Measurements from ENCODE around the gene GUCA1A.
"Not testable (repeated sequence)": the region's sequence is repeated elsewhere in the genome, so short reads cannot be mapped to it uniquely, and the experiment has no call there.

Gene GUCA1A

GRCh38 chr6:42150254-42150653 is 22.9 kb upstream of the GUCA1A start:
- H3K27me3 ChIP-seq (ENCODE audit: control insufficient read depth, insufficient read depth, low read length), result no peaks in the 10 kb centered on the region
- H3K4me1 ChIP-seq (ENCODE audit: control insufficient read depth, insufficient read depth, low read length), result peaks cover 3% of the 10 kb centered on the region
- no peaks in the 10 kb centered on the region for H3K9me3 ChIP-seq (ENCODE audit: control insufficient read depth, insufficient read depth, low read length)
- H3K9ac ChIP-seq (ENCODE audit: low read depth, low read length), result no peak overlapping the region
- H3K4me3 ChIP-seq (ENCODE audit: low read depth, low read length), result no peak overlapping the region
- H3K36me3 ChIP-seq (ENCODE audit: control insufficient read depth, insufficient read depth, low read length), result no peaks in the 10 kb centered on the region

- Histone ChIP-seq H3K9me3 (ENCODE audit: control insufficient read depth, insufficient read depth, low read length) (no peaks in the 10 kb centered on the region), H3K4me1 (ENCODE audit: control insufficient read depth, insufficient read depth, low read length) (peaks cover 6% of the 10 kb centered on the region)
These were observed 21.1 kb upstream of the GUCA1A start for GRCh38 chr6:42152024-42152423.

GRCh38 chr6:42152528-42153213 is 20.5 kb upstream of the GUCA1A start:
- not testable (repeated sequence) for H3K27me3 ChIP-seq (ENCODE audit: control insufficient read depth, insufficient read depth, low read length); H3K36me3 ChIP-seq (ENCODE audit: control insufficient read depth, insufficient read depth, low read length); H3K4me1 ChIP-seq (ENCODE audit: control insufficient read depth, insufficient read depth, low read length); H3K4me3 ChIP-seq (ENCODE audit: low read depth, low read length); H3K9ac ChIP-seq (ENCODE audit: low read depth, low read length); H3K9me3 ChIP-seq (ENCODE audit: control insufficient read depth, insufficient read depth, low read length)

More at GRCh38 chr6:42152024-42152423, 21.1 kb upstream of the GUCA1A start:
- Histone ChIP-seq H3K27me3 (ENCODE audit: control insufficient read depth, insufficient read depth, low read length) (no peaks in the 10 kb centered on the region), H3K36me3 (ENCODE audit: control insufficient read depth, insufficient read depth, low read length) (no peaks in the 10 kb centered on the region), H3K4me3 (ENCODE audit: low read depth, low read length) (no peak overlapping the region), H3K9ac (ENCODE audit: low read depth, low read length) (no peak overlapping the region)

- H3K9me3 ChIP-seq (ENCODE audit: control insufficient read depth, insufficient read depth, low read length), result no peaks in the 10 kb centered on the region
- no peak overlapping the region for H3K9ac ChIP-seq (ENCODE audit: low read depth, low read length)
- no peaks in the 10 kb centered on the region for H3K36me3 ChIP-seq (ENCODE audit: control insufficient read depth, insufficient read depth, low read length)
- no peak overlapping the region for H3K4me3 ChIP-seq (ENCODE audit: low read depth, low read length)
- peaks cover 6% of the 10 kb centered on the region for H3K4me1 ChIP-seq (ENCODE audit: control insufficient read depth, insufficient read depth, low read length)
- H3K27me3 ChIP-seq (ENCODE audit: control insufficient read depth, insufficient read depth, low read length), result no peaks in the 10 kb centered on the region
These were observed 19.2 kb upstream of the GUCA1A start for GRCh38 chr6:42153921-42154320.

- H3K9ac ChIP-seq (ENCODE audit: low read depth, low read length), result no peak overlapping the region
- no peaks in the 10 kb centered on the region for H3K27me3 ChIP-seq (ENCODE audit: control insufficient read depth, insufficient read depth, low read length)
- no peak overlapping the region for H3K4me3 ChIP-seq (ENCODE audit: low read depth, low read length)
- H3K9me3 ChIP-seq (ENCODE audit: control insufficient read depth, insufficient read depth, low read length), result no peaks in the 10 kb centered on the region
- peaks cover 6% of the 10 kb centered on the region for H3K4me1 ChIP-seq (ENCODE audit: control insufficient read depth, insufficient read depth, low read length)
- H3K36me3 ChIP-seq (ENCODE audit: control insufficient read depth, insufficient read depth, low read length), result no peaks in the 10 kb centered on the region
These were observed 18.5 kb upstream of the GUCA1A start for GRCh38 chr6:42154461-42155209.

GRCh38 chr6:42155293-42155692 is 17.9 kb upstream of the GUCA1A start:
- Histone ChIP-seq H3K4me3 (ENCODE audit: low read depth, low read length) (no peak overlapping the region), H3K9me3 (ENCODE audit: control insufficient read depth, insufficient read depth, low read length) (no peaks in the 10 kb centered on the region), H3K4me1 (ENCODE audit: control insufficient read depth, insufficient read depth, low read length) (peaks cover 6% of the 10 kb centered on the region), H3K36me3 (ENCODE audit: control insufficient read depth, insufficient read depth, low read length) (no peaks in the 10 kb centered on the region), H3K27me3 (ENCODE audit: control insufficient read depth, insufficient read depth, low read length) (no peaks in the 10 kb centered on the region), H3K9ac (ENCODE audit: low read depth, low read length) (no peak overlapping the region)

- no peaks in the 10 kb centered on the region for H3K27me3 ChIP-seq (ENCODE audit: control insufficient read depth, insufficient read depth, low read length)
- H3K9ac ChIP-seq (ENCODE audit: low read depth, low read length), result no peak overlapping the region
- H3K9me3 ChIP-seq (ENCODE audit: control insufficient read depth, insufficient read depth, low read length), result no peaks in the 10 kb centered on the region
- peaks cover 6% of the 10 kb centered on the region for H3K4me1 ChIP-seq (ENCODE audit: control insufficient read depth, insufficient read depth, low read length)
- no peak overlapping the region for H3K4me3 ChIP-seq (ENCODE audit: low read depth, low read length)
- H3K36me3 ChIP-seq (ENCODE audit: control insufficient read depth, insufficient read depth, low read length), result no peaks in the 10 kb centered on the region
These were observed 16.5 kb upstream of the GUCA1A start for GRCh38 chr6:42156638-42157037.

- H3K36me3 ChIP-seq (ENCODE audit: control insufficient read depth, insufficient read depth, low read length), result no peaks in the 10 kb centered on the region
- no peaks in the 10 kb centered on the region for H3K27me3 ChIP-seq (ENCODE audit: control insufficient read depth, insufficient read depth, low read length)
- no peaks in the 10 kb centered on the region for H3K9me3 ChIP-seq (ENCODE audit: control insufficient read depth, insufficient read depth, low read length)
- H3K4me3 ChIP-seq (ENCODE audit: low read depth, low read length), result no peak overlapping the region
- H3K4me1 ChIP-seq (ENCODE audit: control insufficient read depth, insufficient read depth, low read length), result peaks cover 9% of the 10 kb centered on the region
- H3K9ac ChIP-seq (ENCODE audit: low read depth, low read length), result no peak overlapping the region
These were observed 15.2 kb upstream of the GUCA1A start for GRCh38 chr6:42158011-42158410.

GRCh38 chr6:42158631-42159030 is 14.5 kb upstream of the GUCA1A start:
- Histone ChIP-seq H3K27me3 (ENCODE audit: control insufficient read depth, insufficient read depth, low read length) (no peaks in the 10 kb centered on the region), H3K36me3 (ENCODE audit: control insufficient read depth, insufficient read depth, low read length) (no peaks in the 10 kb centered on the region), H3K4me1 (ENCODE audit: control insufficient read depth, insufficient read depth, low read length) (peaks cover 9% of the 10 kb centered on the region), H3K4me3 (ENCODE audit: low read depth, low read length) (no peak overlapping the region), H3K9ac (ENCODE audit: low read depth, low read length) (no peak overlapping the region), H3K9me3 (ENCODE audit: control insufficient read depth, insufficient read depth, low read length) (no peaks in the 10 kb centered on the region)

- no peak overlapping the region for H3K9ac ChIP-seq (ENCODE audit: low read depth, low read length)
- H3K36me3 ChIP-seq (ENCODE audit: control insufficient read depth, insufficient read depth, low read length), result no peaks in the 10 kb centered on the region
- no peaks in the 10 kb centered on the region for H3K27me3 ChIP-seq (ENCODE audit: control insufficient read depth, insufficient read depth, low read length)
- no peaks in the 10 kb centered on the region for H3K9me3 ChIP-seq (ENCODE audit: control insufficient read depth, insufficient read depth, low read length)
- no peak overlapping the region for H3K4me3 ChIP-seq (ENCODE audit: low read depth, low read length)
- H3K4me1 ChIP-seq (ENCODE audit: control insufficient read depth, insufficient read depth, low read length), result peaks cover 12% of the 10 kb centered on the region
These were observed 13.6 kb upstream of the GUCA1A start for GRCh38 chr6:42159431-42160024.

- H3K36me3 ChIP-seq (ENCODE audit: control insufficient read depth, insufficient read depth, low read length), result no peaks in the 10 kb centered on the region
These were observed 10.8 kb upstream of the GUCA1A start for GRCh38 chr6:42162384-42162783.

GRCh38 chr6:42162812-42163211 is 10.4 kb upstream of the GUCA1A start:
- no peak overlapping the region for H3K9ac ChIP-seq (ENCODE audit: low read depth, low read length)
- peaks cover 11% of the 10 kb centered on the region for H3K4me1 ChIP-seq (ENCODE audit: control insufficient read depth, insufficient read depth, low read length)
- H3K4me3 ChIP-seq (ENCODE audit: low read depth, low read length), result no peak overlapping the region
- H3K27me3 ChIP-seq (ENCODE audit: control insufficient read depth, insufficient read depth, low read length), result no peaks in the 10 kb centered on the region
- no peaks in the 10 kb centered on the region for H3K36me3 ChIP-seq (ENCODE audit: control insufficient read depth, insufficient read depth, low read length)
- H3K9me3 ChIP-seq (ENCODE audit: control insufficient read depth, insufficient read depth, low read length), result no peaks in the 10 kb centered on the region

More at GRCh38 chr6:42162384-42162783, 10.8 kb upstream of the GUCA1A start:
- Histone ChIP-seq H3K9me3 (ENCODE audit: control insufficient read depth, insufficient read depth, low read length) (no peaks in the 10 kb centered on the region), H3K27me3 (ENCODE audit: control insufficient read depth, insufficient read depth, low read length) (no peaks in the 10 kb centered on the region), H3K9ac (ENCODE audit: low read depth, low read length) (no peak overlapping the region), H3K4me3 (ENCODE audit: low read depth, low read length) (no peak overlapping the region), H3K4me1 (ENCODE audit: control insufficient read depth, insufficient read depth, low read length) (peaks cover 11% of the 10 kb centered on the region)

Measured in iPS-15b (cell line).